ENCODE results near the gene DFFB. TPM values are rescaled to one million over a fixed set of nuclear protein-coding genes. Genes with fewer than 3 reads are reported as not detected.

Gene DFFB
- total and polyA plus RNA-seq, 2 of the 4 experiments (the other 2 are of a cell fraction) = 6.5 to 7.3 TPM

- Histone ChIP-seq H2AFZ (replicated peaks; ENCODE audit: low read length, poor library complexity) (no peak overlapping the region), H3K4me1 (ENCODE audit: control insufficient read depth, insufficient read depth, low read length) (peaks cover 13% of the 10 kb centered on the region), H3K9me1 (ENCODE audit: insufficient read depth, low read length) (peaks cover 9% of the 10 kb centered on the region; the same call in 1 of the 2 replicates), H2BK5ac (ENCODE audit: low read depth, low read length, poor library complexity, severe bottlenecking) (no peak overlapping the region), H2BK120ac (ENCODE audit: low read depth, low read length) (no peak overlapping the region), H3K9me3 (ENCODE audit: control insufficient read depth, insufficient read depth, low read length) (no peaks in the 10 kb centered on the region), H4K5ac (ENCODE audit: low read depth, low read length) (no peak overlapping the region), H3K23ac (ENCODE audit: low read depth, low read length) (no peak overlapping the region), H2AK5ac (ENCODE audit: low read depth, low read length) (no peak overlapping the region), H3K36me3 (ENCODE audit: control insufficient read depth, insufficient read depth, low read length) (peaks cover 31% of the 10 kb centered on the region), H4K91ac (ENCODE audit: insufficient read depth, low read depth, low read length) (no peak overlapping the region), H3K56ac (ENCODE audit: extremely low read depth, insufficient read depth, low read length) (no peak overlapping the region), H2AK9ac (replicated peaks; ENCODE audit: low read depth, low read length, poor library complexity) (no peak overlapping the region), H4K20me1 (ENCODE audit: insufficient read depth, low read length) (peaks cover 18% of the 10 kb centered on the region), H2BK20ac (ENCODE audit: low read depth, low read length) (no peak overlapping the region), H3K14ac (replicated peaks; ENCODE audit: low read depth, low read length) (no peak overlapping the region), H3K4me2 (ENCODE audit: low read depth, low read length) (no peak overlapping the region), H3K4ac (ENCODE audit: low read depth, low read length) (no peak overlapping the region), H3K18ac (ENCODE audit: low read depth, low read length) (no peak overlapping the region), H2BK15ac (ENCODE audit: low read depth, low read length) (no peak overlapping the region), H4K8ac (ENCODE audit: low read depth in 2 of 2, low read length in 2 of 2) (no peak overlapping the region), H3K27me3 (ENCODE audit: control insufficient read depth, insufficient read depth, low read length) (no peaks in the 10 kb centered on the region), H3K4me3 (ENCODE audit: insufficient read depth, low read depth, low read length) (no peak overlapping the region), H3K27ac (ENCODE audit: insufficient read depth, low read length) (no peak overlapping the region), H3K79me1 (ENCODE audit: low read depth in 1 of 2, low read length in 2 of 2) (peaks cover 9 to 28% of the 10 kb centered on the region in 2 experiments), H3K9ac (ENCODE audit: low read depth, low read length) (no peak overlapping the region)
- ChIA-PET CTCF (no interaction called here), POLR2A (ENCODE audit: unreplicated experiment) (no interaction called here)
- DNase-seq = no peak
- dilution Hi-C loops (cut with HindIII; ENCODE audit: low sequenced_read_pairs, unreplicated experiment) (no loop called here), in situ Hi-C loops (cut with MboI; ENCODE audit: low sequenced_read_pairs) (no loop called here), intact Hi-C loops (cut with micrococcal nuclease) (no loop called here)
- 76% methylated on average over 5 of the region's 17 CpGs; no CpG with 5 or more reads in 1 of the 2 experiments for WGBS, 2 experiments (ENCODE audit: extremely low coverage in 2 of 2, insufficient read length in 1 of 2)
- ATAC-seq (ENCODE audit: low read depth) = no peak
- TF ChIP-seq CHD1 (IDR thresholded peaks at IDR 0.05; ENCODE audit: low read depth, low read length) = no peak
- no peak for TF ChIP-seq POLR2A (IDR thresholded peaks at IDR 0.05; ENCODE audit: low read depth, low read length)
- TF ChIP-seq MXI1 (IDR thresholded peaks at IDR 0.05; ENCODE audit: borderline replicate concordance, low read depth, low read length) = no peak
- TF ChIP-seq MAFK (IDR thresholded peaks at IDR 0.05; ENCODE audit: low read depth, low read length) = no peak
- TF ChIP-seq MAZ (IDR thresholded peaks at IDR 0.05; ENCODE audit: borderline replicate concordance, low read depth, low read length) = no peak
- no TSS peak for BruUV-seq (replicated peaks)
Observed at GRCh38 chr1:3891329-3891865, 34.1 kb downstream of the DFFB start.
